Endothelial cell (in vitro differentiated cells): ENCODE data around the gene CERKL. TPM values are rescaled to one million over a fixed set of nuclear protein-coding genes. Genes with fewer than 3 reads are reported as not detected.

ENCODE experiments used
- DNase-seq: peaks from one replicate; pipeline ENCODE4 v3.0.0; 2021; ENCODE audit warnings: low spot score
- H3K27ac Mint-ChIP-seq: one replicate; pipeline ENCODE4 v1.8.0; 2021; ENCODE audit warnings: mixed read lengths, inconsistent platforms; ENCODE audit not compliant: unreplicated experiment
- H3K27me3 Mint-ChIP-seq: one replicate; pipeline ENCODE4 v1.8.0; 2021; ENCODE audit warnings: mild to moderate bottlenecking, moderate library complexity, mixed read lengths, inconsistent platforms; ENCODE audit not compliant: unreplicated experiment
- H3K36me3 Mint-ChIP-seq: one replicate; pipeline ENCODE4 v1.8.0; 2021; ENCODE audit warnings: mild to moderate bottlenecking, low read depth, mixed read lengths, inconsistent platforms; ENCODE audit not compliant: unreplicated experiment
- H3K4me1 Mint-ChIP-seq: one replicate; pipeline ENCODE4 v1.8.0; 2021; ENCODE audit warnings: mild to moderate bottlenecking, mixed read lengths, inconsistent platforms; ENCODE audit not compliant: unreplicated experiment
- H3K4me3 Mint-ChIP-seq: one replicate; pipeline ENCODE4 v1.8.0; 2021; ENCODE audit warnings: mild to moderate bottlenecking, mixed read lengths, inconsistent platforms; ENCODE audit not compliant: unreplicated experiment
- H3K9me3 Mint-ChIP-seq: one replicate; pipeline ENCODE4 v1.8.0; 2021; ENCODE audit warnings: mixed read lengths, inconsistent platforms; ENCODE audit not compliant: unreplicated experiment
- total RNA-seq: library from RNA; stranded (reverse); fragmentation: NEBNext Ultra II Directional; extraction: Animal tissue kit (Norgen Biotek cat#: 25700); gene quantifications from one replicate; pipeline ENCODE4 v1.2.1, GENCODE V29; 2021; ENCODE audit not compliant: unreplicated experiment
- TF ChIP-seq, protein P1 (sequence below): fragments of 200-600 bp; sonication (generic); IDR thresholded peaks from one replicate; pipeline ENCODE4 v1.5.0; 2021; ENCODE audit warnings: antibody characterized with exemption; ENCODE audit not compliant: unreplicated experiment

Gene CERKL
- total RNA-seq, 1 donor from 2014 or later, result 0.08 TPM

DNA sequence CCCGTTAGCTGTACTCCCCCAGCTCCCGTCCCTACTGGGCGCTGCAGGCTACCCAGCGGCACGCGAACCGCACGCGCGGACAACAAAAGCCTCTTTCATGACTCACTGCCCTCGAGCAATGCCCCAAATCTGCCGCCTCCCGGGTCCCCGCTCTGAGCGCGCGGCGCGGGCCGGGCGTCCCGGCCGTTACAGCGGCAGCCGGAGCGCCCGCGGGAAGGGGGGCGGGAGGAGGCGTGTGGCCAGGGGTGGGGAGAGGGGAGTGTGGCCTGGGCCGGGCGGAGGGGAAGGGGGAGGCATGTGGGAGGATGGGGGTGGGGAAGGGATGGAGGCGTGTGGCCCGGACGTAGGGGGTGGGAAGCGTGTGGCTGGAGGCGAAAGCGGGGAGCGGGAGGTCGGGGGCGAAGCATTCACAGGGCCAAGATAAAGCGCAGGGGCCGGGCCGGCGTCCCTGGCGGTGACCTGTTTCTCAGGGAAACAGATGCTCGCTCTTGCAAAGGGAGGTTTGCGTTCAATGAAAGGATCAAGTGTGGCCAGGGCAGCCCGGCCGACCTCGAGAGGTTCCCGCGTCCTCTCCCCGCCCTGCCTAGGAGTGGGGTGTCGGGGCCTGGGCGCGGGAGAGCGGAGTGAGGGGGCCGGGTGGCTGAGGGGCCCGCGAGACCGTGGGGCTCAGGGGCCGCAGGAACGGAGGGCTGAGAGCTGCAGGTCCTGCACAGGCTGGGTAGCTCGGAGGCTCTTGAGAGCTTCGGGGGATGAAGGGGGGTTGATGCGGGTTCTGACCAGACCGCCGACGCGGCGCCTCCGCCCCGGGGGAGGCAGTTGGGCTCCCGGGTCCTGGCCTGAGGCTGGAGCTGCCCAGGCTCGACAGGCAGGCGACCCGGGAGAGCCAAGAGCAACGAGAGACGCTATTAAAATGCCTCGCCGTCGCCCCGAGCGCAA is 26.9 kb upstream of the CERKL start:
- Mint-ChIP-seq H3K4me1 (peaks cover 30% of the 10 kb centered on the region), H3K36me3 (peaks cover 5% of the 10 kb centered on the region), H3K9me3 (no peaks in the 10 kb centered on the region), H3K4me3 (peak overlapping the region; percentile 70), H3K27me3 (peaks cover 29% of the 10 kb centered on the region), H3K27ac (no peak overlapping the region)
- TF ChIP-seq, protein P1, sequence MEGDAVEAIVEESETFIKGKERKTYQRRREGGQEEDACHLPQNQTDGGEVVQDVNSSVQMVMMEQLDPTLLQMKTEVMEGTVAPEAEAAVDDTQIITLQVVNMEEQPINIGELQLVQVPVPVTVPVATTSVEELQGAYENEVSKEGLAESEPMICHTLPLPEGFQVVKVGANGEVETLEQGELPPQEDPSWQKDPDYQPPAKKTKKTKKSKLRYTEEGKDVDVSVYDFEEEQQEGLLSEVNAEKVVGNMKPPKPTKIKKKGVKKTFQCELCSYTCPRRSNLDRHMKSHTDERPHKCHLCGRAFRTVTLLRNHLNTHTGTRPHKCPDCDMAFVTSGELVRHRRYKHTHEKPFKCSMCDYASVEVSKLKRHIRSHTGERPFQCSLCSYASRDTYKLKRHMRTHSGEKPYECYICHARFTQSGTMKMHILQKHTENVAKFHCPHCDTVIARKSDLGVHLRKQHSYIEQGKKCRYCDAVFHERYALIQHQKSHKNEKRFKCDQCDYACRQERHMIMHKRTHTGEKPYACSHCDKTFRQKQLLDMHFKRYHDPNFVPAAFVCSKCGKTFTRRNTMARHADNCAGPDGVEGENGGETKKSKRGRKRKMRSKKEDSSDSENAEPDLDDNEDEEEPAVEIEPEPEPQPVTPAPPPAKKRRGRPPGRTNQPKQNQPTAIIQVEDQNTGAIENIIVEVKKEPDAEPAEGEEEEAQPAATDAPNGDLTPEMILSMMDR, result no peak
- DNase-seq, result no peak

DNA sequence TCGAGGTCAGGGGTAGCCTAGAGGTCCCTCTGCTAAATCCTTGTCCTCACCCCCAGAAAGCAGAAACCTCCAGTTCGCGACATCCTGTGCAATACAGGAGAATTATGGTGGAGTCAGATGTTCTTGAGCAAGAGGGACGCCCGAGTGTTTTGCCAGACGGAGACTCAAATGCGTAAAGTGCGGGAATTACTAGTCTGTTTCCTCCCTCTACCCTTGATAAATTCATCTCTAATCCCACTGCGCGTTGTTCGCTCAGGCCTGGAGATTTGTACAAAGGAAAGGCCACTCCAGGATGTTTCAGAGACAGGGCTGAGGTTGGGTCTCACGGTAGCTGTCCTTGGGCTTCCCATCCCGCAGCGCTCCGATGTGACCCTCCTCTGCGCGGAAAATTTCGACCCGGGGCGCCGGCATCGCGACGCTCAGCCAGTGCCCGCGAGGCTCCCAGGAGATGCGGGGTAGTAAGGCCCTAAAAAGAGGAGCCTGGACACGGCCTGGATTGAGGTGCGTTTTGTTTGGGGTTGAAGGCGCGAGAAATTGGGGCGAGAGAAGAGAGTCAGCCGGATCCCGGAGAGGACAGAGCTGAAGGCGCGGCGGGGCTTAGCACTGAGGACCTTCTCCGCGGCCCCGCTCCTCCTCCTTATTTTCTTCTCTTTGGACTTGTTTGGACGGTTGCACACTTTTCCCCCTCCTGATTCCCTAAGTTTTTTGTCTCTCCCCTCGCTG is 26.1 kb upstream of the CERKL start:
- TF ChIP-seq, protein P1, result no peak
- H3K9me3 Mint-ChIP-seq, result no peaks in the 10 kb centered on the region
- peak overlapping the region; percentile 70 for H3K4me3 Mint-ChIP-seq
- DNase-seq, result no peak
- no peak overlapping the region for H3K27ac Mint-ChIP-seq
- peaks cover 36% of the 10 kb centered on the region for H3K27me3 Mint-ChIP-seq
- H3K36me3 Mint-ChIP-seq, result peaks cover 6% of the 10 kb centered on the region
- peaks cover 34% of the 10 kb centered on the region for H3K4me1 Mint-ChIP-seq

- H3K36me3 Mint-ChIP-seq, result peaks cover 10% of the 10 kb centered on the region
- no peak overlapping the region for H3K4me3 Mint-ChIP-seq
- DNase-seq, result no peak
- H3K4me1 Mint-ChIP-seq, result peaks cover 38% of the 10 kb centered on the region
- no peak overlapping the region for H3K27ac Mint-ChIP-seq
- TF ChIP-seq, protein P1, result no peak
- H3K27me3 Mint-ChIP-seq, result peaks cover 38% of the 10 kb centered on the region
- no peaks in the 10 kb centered on the region for H3K9me3 Mint-ChIP-seq
Measured at GRCh38 chr2:181682026-181682789, 25.3 kb upstream of the CERKL start.

- peak overlapping the region; percentile 34 for H3K27ac Mint-ChIP-seq
- H3K27me3 Mint-ChIP-seq, result peaks cover 38% of the 10 kb centered on the region
- no peaks in the 10 kb centered on the region for H3K9me3 Mint-ChIP-seq
- peaks cover 10% of the 10 kb centered on the region for H3K36me3 Mint-ChIP-seq
- H3K4me1 Mint-ChIP-seq, result peaks cover 38% of the 10 kb centered on the region
- DNase-seq, result no peak
- TF ChIP-seq, protein P1, result no peak
- H3K4me3 Mint-ChIP-seq, result peak overlapping the region; percentile 83
Measured at GRCh38 chr2:181680937-181681811, 24.3 kb upstream of the CERKL start.
